ENCODE results near the gene MRPL9. TPM values are rescaled to one million over a fixed set of nuclear protein-coding genes. Genes with fewer than 3 reads are reported as not detected.
A peak's percentile ranks its signal among the peaks of the same experiment; 100 is the strongest.

Gene MRPL9
- total and polyA plus RNA-seq, 2 donors = 75.3 to 113 TPM

- Histone ChIP-seq H3K4me3 (ENCODE audit: low read length in 2 of 2) (no peak overlapping the region), H3K4me1 (ENCODE audit: control insufficient read depth in 2 of 2, insufficient read depth in 2 of 2, low read length in 2 of 2) (no peaks in the 10 kb centered on the region), H3K27ac (ENCODE audit: low read depth in 1 of 2, low read length in 1 of 2) (no peak overlapping the region), H3K9me3 (ENCODE audit: control insufficient read depth in 2 of 2, insufficient read depth in 1 of 2, low read length in 1 of 2) (no peaks in the 10 kb centered on the region), H3K27me3 (ENCODE audit: control insufficient read depth in 2 of 2, insufficient read depth in 1 of 2, low read length in 1 of 2) (peaks cover 5 to 43% of the 10 kb centered on the region in 2 donors), H3K36me3 (ENCODE audit: control insufficient read depth in 2 of 2, insufficient read depth in 2 of 2, low read length in 1 of 2) (no peaks in the 10 kb centered on the region)
- no peak for DNase-seq (ENCODE audit: low read depth in 6 of 9, low spot score in 9 of 9)
- 92% methylated on average over 4 of the region's 4 CpGs for WGBS
These were observed 33.4 kb downstream of the MRPL9 start for GRCh38 chr1:151729966-151730291.

DNA sequence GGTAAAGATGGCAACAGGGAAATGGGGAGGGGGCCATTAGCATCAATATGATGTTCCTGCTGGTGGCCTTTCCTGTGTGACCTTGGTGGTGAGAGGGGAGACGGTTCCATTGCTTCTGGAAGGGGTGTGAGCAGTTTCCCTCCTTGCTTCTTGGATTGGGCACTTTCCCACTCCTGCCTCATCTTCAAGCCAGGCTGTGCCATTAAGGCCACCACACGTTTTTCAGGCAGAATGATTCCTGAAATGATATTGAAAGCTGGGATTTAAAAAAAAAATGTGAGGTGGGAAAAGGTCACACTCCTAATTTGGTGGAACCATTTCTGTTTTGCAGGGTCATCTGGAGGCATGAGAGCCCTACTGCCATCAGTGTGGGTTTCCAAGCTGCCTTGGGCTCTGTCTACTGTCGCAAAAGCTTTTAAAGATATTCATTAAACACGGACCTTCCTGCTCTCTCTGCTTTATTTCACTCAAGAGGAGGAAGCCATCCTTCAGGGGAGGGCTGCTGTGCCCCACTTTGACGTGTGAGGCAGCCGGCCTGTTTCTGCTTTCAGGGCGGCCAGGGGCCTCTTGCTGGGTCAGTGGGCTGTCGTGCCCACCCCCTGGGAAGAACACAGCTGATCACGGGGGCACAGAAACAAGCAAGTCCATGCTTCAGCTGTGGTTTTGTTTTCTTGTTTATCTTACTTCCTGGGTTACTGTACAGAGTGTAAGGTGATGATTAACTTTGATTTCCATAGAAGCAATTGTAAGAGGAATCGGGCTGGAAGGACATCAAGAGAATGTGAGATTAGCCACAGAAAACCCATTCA is 33.9 kb downstream of the MRPL9 start:
- 86% methylated on average over 10 of the region's 10 CpGs for WGBS
- DNase-seq (ENCODE audit: low read depth in 6 of 9, low spot score in 9 of 9) = no peak
- Histone ChIP-seq H3K4me3 (ENCODE audit: low read length in 2 of 2) (no peak overlapping the region), H3K27me3 (ENCODE audit: control insufficient read depth in 2 of 2, insufficient read depth in 1 of 2, low read length in 1 of 2) (peaks cover 6 to 44% of the 10 kb centered on the region in 2 donors), H3K27ac (ENCODE audit: low read depth in 1 of 2, low read length in 1 of 2) (no peak overlapping the region), H3K4me1 (ENCODE audit: control insufficient read depth in 2 of 2, insufficient read depth in 2 of 2, low read length in 2 of 2) (no peaks in the 10 kb centered on the region), H3K9me3 (ENCODE audit: control insufficient read depth in 2 of 2, insufficient read depth in 1 of 2, low read length in 1 of 2) (no peaks in the 10 kb centered on the region), H3K36me3 (ENCODE audit: control insufficient read depth in 2 of 2, insufficient read depth in 2 of 2, low read length in 1 of 2) (no peaks in the 10 kb centered on the region)

- no peaks in the 10 kb centered on the region for H3K36me3 ChIP-seq (ENCODE audit: control insufficient read depth in 2 of 2, insufficient read depth in 2 of 2, low read length in 1 of 2)
- no peaks in the 10 kb centered on the region for H3K4me1 ChIP-seq (ENCODE audit: control insufficient read depth in 2 of 2, insufficient read depth in 2 of 2, low read length in 2 of 2)
- no peaks in the 10 kb centered on the region for H3K9me3 ChIP-seq (ENCODE audit: control insufficient read depth in 2 of 2, insufficient read depth in 1 of 2, low read length in 1 of 2)
- no peak overlapping the region for H3K27ac ChIP-seq (ENCODE audit: low read depth in 1 of 2, low read length in 1 of 2)
- peaks cover 9 to 54% of the 10 kb centered on the region in 2 donors for H3K27me3 ChIP-seq (ENCODE audit: control insufficient read depth in 2 of 2, insufficient read depth in 1 of 2, low read length in 1 of 2)
- no peak for DNase-seq (ENCODE audit: low read depth in 6 of 9, low spot score in 9 of 9)
- H3K4me3 ChIP-seq (ENCODE audit: low read length in 2 of 2) = no peak overlapping the region
- WGBS = 70% methylated on average over 19 of the region's 19 CpGs
These were observed 34.9 kb downstream of the MRPL9 start for GRCh38 chr1:151728151-151729054.

DNA sequence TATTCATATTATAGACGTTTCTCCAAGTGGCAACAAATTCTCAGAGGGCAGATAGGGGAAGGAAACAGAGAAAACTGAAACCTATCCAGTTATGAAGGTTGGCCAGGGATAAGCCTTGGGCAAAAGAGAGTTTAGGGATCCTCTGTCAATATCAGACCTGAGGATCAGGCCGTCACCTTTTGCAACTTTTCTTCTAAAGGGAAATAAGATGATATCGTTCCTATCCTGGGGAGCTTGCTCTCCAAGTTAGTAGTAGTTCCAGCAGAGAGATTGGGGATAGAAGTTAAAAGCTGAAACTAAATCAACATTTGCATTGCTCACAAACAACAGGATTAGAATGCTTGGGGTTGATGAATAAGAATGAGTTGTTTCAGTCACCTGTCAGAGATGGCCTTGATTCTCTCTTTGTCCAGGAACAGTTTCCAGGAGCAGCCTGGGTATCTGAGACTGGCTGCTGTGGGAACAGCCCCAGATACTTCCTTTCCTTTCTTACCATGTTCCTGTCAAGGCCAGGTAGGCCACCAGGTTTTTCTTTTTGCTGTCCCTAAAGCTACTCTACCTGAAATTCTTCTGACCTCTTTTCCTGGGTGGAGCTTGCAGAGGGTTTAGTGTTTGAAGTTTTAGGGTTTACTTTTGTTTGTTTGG is 39.4 kb downstream of the MRPL9 start:
- no peaks in the 10 kb centered on the region for H3K36me3 ChIP-seq (ENCODE audit: control insufficient read depth in 2 of 2, insufficient read depth in 2 of 2, low read length in 1 of 2)
- H3K4me3 ChIP-seq (ENCODE audit: low read length in 2 of 2) = no peak overlapping the region
- no peaks in the 10 kb centered on the region for H3K9me3 ChIP-seq (ENCODE audit: control insufficient read depth in 2 of 2, insufficient read depth in 1 of 2, low read length in 1 of 2)
- peaks cover 20 to 86% of the 10 kb centered on the region in 2 donors for H3K27me3 ChIP-seq (ENCODE audit: control insufficient read depth in 2 of 2, insufficient read depth in 1 of 2, low read length in 1 of 2)
- H3K4me1 ChIP-seq (ENCODE audit: control insufficient read depth in 2 of 2, insufficient read depth in 2 of 2, low read length in 2 of 2) = peaks cover 3 to 14% of the 10 kb centered on the region in 2 donors
- no peak for DNase-seq (ENCODE audit: low read depth in 6 of 9, low spot score in 9 of 9)
- WGBS = 54% methylated on average over 3 of the region's 3 CpGs
- no peak overlapping the region for H3K27ac ChIP-seq (ENCODE audit: low read depth in 1 of 2, low read length in 1 of 2)

DNA sequence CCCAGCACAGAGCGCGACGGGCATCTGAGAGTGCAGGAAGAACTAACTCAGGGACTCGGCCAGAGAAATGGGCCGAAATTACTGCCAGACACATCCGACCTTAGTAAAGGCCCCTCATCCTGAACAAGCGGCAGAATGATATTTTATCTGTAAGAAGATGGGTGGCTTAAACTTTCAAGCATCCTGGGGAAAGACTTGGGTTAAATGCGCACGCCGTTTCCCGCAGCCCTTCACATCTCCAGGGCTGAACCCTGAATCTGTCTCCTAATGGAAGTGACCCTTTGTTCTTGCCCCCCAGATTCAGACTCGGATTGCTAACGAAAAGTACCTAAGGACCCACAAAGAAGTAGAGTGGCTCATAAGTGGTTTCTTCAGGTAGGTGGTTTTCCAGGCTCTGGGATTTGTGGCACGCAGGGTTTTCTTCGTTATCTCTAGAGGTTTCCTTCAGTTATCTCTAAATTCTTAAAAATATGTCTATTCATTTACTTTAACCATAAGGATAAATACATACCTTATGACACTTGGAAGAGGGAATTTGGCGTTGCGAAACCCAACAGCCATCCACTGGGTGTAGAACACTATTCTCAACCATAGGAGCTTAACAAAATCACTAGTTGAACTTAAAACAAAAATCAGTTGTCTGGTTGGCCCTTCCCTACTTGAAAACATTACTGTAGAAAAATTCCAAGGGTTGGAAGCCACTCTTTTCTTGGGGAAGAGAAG is 41.3 kb downstream of the MRPL9 start:
- WGBS = 36% methylated on average over 17 of the region's 17 CpGs

DNA sequence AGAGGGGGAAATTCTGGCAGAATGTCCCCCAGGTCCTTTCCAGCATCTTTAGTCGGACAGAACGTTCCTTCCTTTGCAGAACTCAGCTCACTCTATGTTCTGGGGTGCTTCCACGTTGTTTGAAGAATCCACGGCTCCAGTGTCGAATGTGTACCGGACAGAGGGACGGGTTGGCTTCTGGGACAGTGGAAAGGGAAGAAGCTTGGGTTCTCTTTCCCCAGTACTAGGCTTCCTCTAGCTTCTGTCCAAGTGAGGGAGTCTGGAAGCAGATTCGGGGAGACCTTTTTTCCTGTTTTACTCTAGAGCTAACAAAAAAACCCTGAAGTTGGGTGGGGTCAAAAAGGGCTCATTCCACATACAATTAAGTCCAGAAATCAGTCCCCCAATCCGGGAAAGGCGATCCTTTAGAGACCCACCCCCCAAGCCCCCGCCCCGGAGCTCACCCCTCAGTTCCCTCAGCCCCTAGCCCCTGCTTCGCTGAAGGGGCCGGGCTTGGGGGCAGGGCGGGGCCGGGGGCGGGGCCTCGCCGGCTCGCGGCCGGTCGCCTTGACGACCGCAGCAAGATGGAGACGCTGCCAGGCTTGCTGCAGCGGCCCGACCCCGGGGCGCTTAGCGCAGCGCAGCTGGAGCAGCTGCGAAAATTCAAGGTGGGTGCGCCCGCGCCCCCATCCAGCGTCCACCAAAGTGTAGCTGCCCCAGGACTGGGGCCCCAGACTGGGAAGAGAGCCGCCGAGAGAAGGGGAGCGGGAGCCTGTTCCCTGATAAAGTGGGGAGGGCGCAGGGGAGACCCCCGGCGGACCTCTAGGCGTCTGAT is 42.1 kb downstream of the MRPL9 start, which contains the start of gene RIIAD1:
Gene RIIAD1, plus strand, starts transcription at position 549 of the 814 bp plus-strand sequence. Its CDS starts 15 bp downstream, at position 564.
- Histone ChIP-seq H3K9me3 (ENCODE audit: control insufficient read depth in 2 of 2, insufficient read depth in 1 of 2, low read length in 1 of 2) (peaks cover 0 to under 1% of the 10 kb centered on the region in 2 donors), H3K4me1 (ENCODE audit: control insufficient read depth in 2 of 2, insufficient read depth in 2 of 2, low read length in 2 of 2) (peaks cover 3 to 24% of the 10 kb centered on the region in 2 donors), H3K27me3 (ENCODE audit: control insufficient read depth in 2 of 2, insufficient read depth in 1 of 2, low read length in 1 of 2) (peaks cover 32 to 89% of the 10 kb centered on the region in 2 donors), H3K4me3 (ENCODE audit: low read length in 2 of 2) (peak within 1 kb of the TSS in 1 of 2 donors; percentile 54), H3K36me3 (ENCODE audit: control insufficient read depth in 2 of 2, insufficient read depth in 2 of 2, low read length in 1 of 2) (no peaks in the 10 kb centered on the region), H3K27ac (ENCODE audit: low read depth in 1 of 2, low read length in 1 of 2) (no peak within 1 kb of the TSS)
- WGBS = 3% methylated on average over 44 of the region's 44 CpGs
- DNase-seq (ENCODE audit: low read depth in 6 of 9, low spot score in 9 of 9) = peak in 5 of 9 donors; percentile 27 to 72 (median 50)

More for the DNA sequence above, 41.3 kb downstream of the MRPL9 start:
- Histone ChIP-seq H3K4me3 (ENCODE audit: low read length in 2 of 2) (peak overlapping the region in 1 of 2 donors; percentile 54), H3K9me3 (ENCODE audit: control insufficient read depth in 2 of 2, insufficient read depth in 1 of 2, low read length in 1 of 2) (no peaks in the 10 kb centered on the region), H3K4me1 (ENCODE audit: control insufficient read depth in 2 of 2, insufficient read depth in 2 of 2, low read length in 2 of 2) (peaks cover 3 to 18% of the 10 kb centered on the region in 2 donors), H3K36me3 (ENCODE audit: control insufficient read depth in 2 of 2, insufficient read depth in 2 of 2, low read length in 1 of 2) (no peaks in the 10 kb centered on the region), H3K27me3 (ENCODE audit: control insufficient read depth in 2 of 2, insufficient read depth in 1 of 2, low read length in 1 of 2) (peaks cover 28 to 87% of the 10 kb centered on the region in 2 donors), H3K27ac (ENCODE audit: low read depth in 1 of 2, low read length in 1 of 2) (no peak overlapping the region)
- no peak for DNase-seq (ENCODE audit: low read depth in 6 of 9, low spot score in 9 of 9)

DNA sequence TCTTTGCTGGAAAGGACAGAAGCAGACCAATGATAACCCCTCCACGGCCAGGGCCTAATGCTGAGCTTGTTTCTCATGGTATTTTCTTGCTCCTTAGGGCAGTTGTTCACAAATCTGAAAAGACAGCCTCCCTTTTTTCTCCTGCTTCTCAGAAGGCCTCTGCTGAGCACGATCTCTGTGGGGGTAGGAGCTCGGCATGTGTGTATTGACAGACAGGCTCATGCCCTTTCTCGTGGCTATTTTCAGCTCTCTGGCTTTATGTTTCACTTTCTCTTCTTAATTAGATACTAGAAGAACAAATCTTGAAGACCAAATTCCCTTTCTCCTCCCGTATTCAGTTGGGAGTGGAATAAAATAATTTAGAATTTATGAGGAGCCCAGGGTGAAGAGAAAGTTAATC is 42.7 kb downstream of the MRPL9 start:
- no peaks in the 10 kb centered on the region for H3K36me3 ChIP-seq (ENCODE audit: control insufficient read depth in 2 of 2, insufficient read depth in 2 of 2, low read length in 1 of 2)
- peaks cover 0 to 6% of the 10 kb centered on the region in 2 donors for H3K9me3 ChIP-seq (ENCODE audit: control insufficient read depth in 2 of 2, insufficient read depth in 1 of 2, low read length in 1 of 2)
- WGBS = 11% methylated on average over 5 of the region's 5 CpGs
- H3K27ac ChIP-seq (ENCODE audit: low read depth in 1 of 2, low read length in 1 of 2) = no peak overlapping the region
- peaks cover 3 to 25% of the 10 kb centered on the region in 2 donors for H3K4me1 ChIP-seq (ENCODE audit: control insufficient read depth in 2 of 2, insufficient read depth in 2 of 2, low read length in 2 of 2)
- H3K27me3 ChIP-seq (ENCODE audit: control insufficient read depth in 2 of 2, insufficient read depth in 1 of 2, low read length in 1 of 2) = peaks cover 32 to 90% of the 10 kb centered on the region in 2 donors
- no peak for DNase-seq (ENCODE audit: low read depth in 6 of 9, low spot score in 9 of 9)
- H3K4me3 ChIP-seq (ENCODE audit: low read length in 2 of 2) = no peak overlapping the region

GRCh38 chr1:151720125-151720524 is 43.2 kb downstream of the MRPL9 start:
- 15% methylated on average over 1 of the region's 1 CpG for WGBS
- H3K9me3 ChIP-seq (ENCODE audit: control insufficient read depth in 2 of 2, insufficient read depth in 1 of 2, low read length in 1 of 2) = peaks cover 0 to 6% of the 10 kb centered on the region in 2 donors
- H3K4me1 ChIP-seq (ENCODE audit: control insufficient read depth in 2 of 2, insufficient read depth in 2 of 2, low read length in 2 of 2) = peaks cover 3 to 25% of the 10 kb centered on the region in 2 donors
- H3K36me3 ChIP-seq (ENCODE audit: control insufficient read depth in 2 of 2, insufficient read depth in 2 of 2, low read length in 1 of 2) = no peaks in the 10 kb centered on the region
- H3K27me3 ChIP-seq (ENCODE audit: control insufficient read depth in 2 of 2, insufficient read depth in 1 of 2, low read length in 1 of 2) = peaks cover 29 to 93% of the 10 kb centered on the region in 2 donors
- H3K4me3 ChIP-seq (ENCODE audit: low read length in 2 of 2) = no peak overlapping the region
- H3K27ac ChIP-seq (ENCODE audit: low read depth in 1 of 2, low read length in 1 of 2) = no peak overlapping the region
- no peak for DNase-seq (ENCODE audit: low read depth in 6 of 9, low spot score in 9 of 9)

Data from thymus (tissue), 11 donors.